ENCODE data around the gene LPP. TPM values are rescaled to one million over a fixed set of nuclear protein-coding genes. Genes with fewer than 3 reads are reported as not detected.

The LPP gene
- total and polyA plus RNA-seq, 4 donors = 11.1 to 219 (median 66.5) TPM

- Histone ChIP-seq H3K36me3 (ENCODE audit: control insufficient read depth in 4 of 4, insufficient read depth in 4 of 4, low read length in 4 of 4) (no peaks in the 10 kb centered on the region), H3K4me3 (no peak overlapping the region), H3K4me1 (ENCODE audit: control insufficient read depth in 5 of 5, insufficient read depth in 5 of 5, low read length in 5 of 5) (peaks cover 0 to 14% (median 2%) of the 10 kb centered on the region in 5 donors), H3K27ac (ENCODE audit: low read depth in 1 of 2, low read length in 1 of 2) (no peak overlapping the region), H3K27me3 (ENCODE audit: control insufficient read depth in 3 of 3, insufficient read depth in 3 of 3, low read length in 2 of 3) (no peaks in the 10 kb centered on the region), H3K9ac (ENCODE audit: insufficient read depth in 1 of 2, low read length in 2 of 2) (no peak overlapping the region), H3K9me3 (ENCODE audit: control insufficient read depth in 4 of 4, insufficient read depth in 3 of 4, low read length in 3 of 4) (no peaks in the 10 kb centered on the region)
- TF ChIP-seq, protein P1, sequence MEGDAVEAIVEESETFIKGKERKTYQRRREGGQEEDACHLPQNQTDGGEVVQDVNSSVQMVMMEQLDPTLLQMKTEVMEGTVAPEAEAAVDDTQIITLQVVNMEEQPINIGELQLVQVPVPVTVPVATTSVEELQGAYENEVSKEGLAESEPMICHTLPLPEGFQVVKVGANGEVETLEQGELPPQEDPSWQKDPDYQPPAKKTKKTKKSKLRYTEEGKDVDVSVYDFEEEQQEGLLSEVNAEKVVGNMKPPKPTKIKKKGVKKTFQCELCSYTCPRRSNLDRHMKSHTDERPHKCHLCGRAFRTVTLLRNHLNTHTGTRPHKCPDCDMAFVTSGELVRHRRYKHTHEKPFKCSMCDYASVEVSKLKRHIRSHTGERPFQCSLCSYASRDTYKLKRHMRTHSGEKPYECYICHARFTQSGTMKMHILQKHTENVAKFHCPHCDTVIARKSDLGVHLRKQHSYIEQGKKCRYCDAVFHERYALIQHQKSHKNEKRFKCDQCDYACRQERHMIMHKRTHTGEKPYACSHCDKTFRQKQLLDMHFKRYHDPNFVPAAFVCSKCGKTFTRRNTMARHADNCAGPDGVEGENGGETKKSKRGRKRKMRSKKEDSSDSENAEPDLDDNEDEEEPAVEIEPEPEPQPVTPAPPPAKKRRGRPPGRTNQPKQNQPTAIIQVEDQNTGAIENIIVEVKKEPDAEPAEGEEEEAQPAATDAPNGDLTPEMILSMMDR (IDR thresholded peaks at IDR 0.05; ENCODE audit: control extremely low read depth, extremely low read depth) = no peak
- ATAC-seq (ENCODE audit: insufficient read depth, low FRiP score) (no peak), DNase-seq (no peak)
- WGBS, 2 donors = 95 to 96% methylated on average over 3 of the region's 3 CpGs
Observed at GRCh38 chr3:188721990-188722389, 568.0 kb downstream of the LPP start.

DNA sequence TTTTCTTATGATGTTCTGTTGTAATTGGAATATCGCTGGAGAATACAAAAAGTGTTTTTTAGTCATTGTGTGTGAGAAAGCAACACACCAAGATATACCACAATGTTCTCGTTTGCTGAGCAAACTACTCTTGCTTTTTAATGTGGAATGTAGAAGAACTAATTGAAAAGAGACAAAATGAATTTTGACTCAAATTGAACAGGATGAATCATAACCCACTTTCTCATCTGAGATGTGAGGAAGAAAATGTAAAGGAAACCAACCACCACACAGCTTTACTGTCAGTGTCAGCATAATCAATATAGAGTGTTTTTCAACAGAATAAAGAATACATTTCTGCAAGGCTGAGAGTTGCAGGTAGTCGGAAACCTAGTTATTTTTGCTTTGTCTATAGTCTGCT, 569.0 kb downstream of the LPP start:
- H3K36me3 ChIP-seq (ENCODE audit: control insufficient read depth in 4 of 4, insufficient read depth in 4 of 4, low read length in 4 of 4) = no peaks in the 10 kb centered on the region
- WGBS, 2 donors = 92 to 96% methylated on average over 3 of the region's 3 CpGs
- H3K9ac ChIP-seq (ENCODE audit: insufficient read depth in 1 of 2, low read length in 2 of 2) = no peak overlapping the region
- ATAC-seq (ENCODE audit: insufficient read depth, low FRiP score) (no peak), DNase-seq (no peak)
- no peaks in the 10 kb centered on the region for H3K9me3 ChIP-seq (ENCODE audit: control insufficient read depth in 4 of 4, insufficient read depth in 3 of 4, low read length in 3 of 4)
- TF ChIP-seq, protein P1 (IDR thresholded peaks at IDR 0.05; ENCODE audit: control extremely low read depth, extremely low read depth) = no peak
- no peak overlapping the region for H3K4me3 ChIP-seq
- no peak overlapping the region for H3K27ac ChIP-seq (ENCODE audit: low read depth in 1 of 2, low read length in 1 of 2)
- peaks cover 0 to 17% (median 2%) of the 10 kb centered on the region in 5 donors for H3K4me1 ChIP-seq (ENCODE audit: control insufficient read depth in 5 of 5, insufficient read depth in 5 of 5, low read length in 5 of 5)
- H3K27me3 ChIP-seq (ENCODE audit: control insufficient read depth in 3 of 3, insufficient read depth in 3 of 3, low read length in 2 of 3) = no peaks in the 10 kb centered on the region

GRCh38 chr3:188727052-188727451, 573.1 kb downstream of the LPP start:
- TF ChIP-seq, protein P1 (IDR thresholded peaks at IDR 0.05; ENCODE audit: control extremely low read depth, extremely low read depth) = no peak
- Histone ChIP-seq H3K27ac (ENCODE audit: low read depth in 1 of 2, low read length in 1 of 2) (no peak overlapping the region), H3K9ac (ENCODE audit: insufficient read depth in 1 of 2, low read length in 2 of 2) (no peak overlapping the region), H3K27me3 (ENCODE audit: control insufficient read depth in 3 of 3, insufficient read depth in 3 of 3, low read length in 2 of 3) (no peaks in the 10 kb centered on the region), H3K4me1 (ENCODE audit: control insufficient read depth in 5 of 5, insufficient read depth in 5 of 5, low read length in 5 of 5) (peaks cover 0 to 6% (median 0%) of the 10 kb centered on the region in 5 donors), H3K9me3 (ENCODE audit: control insufficient read depth in 4 of 4, insufficient read depth in 3 of 4, low read length in 3 of 4) (no peaks in the 10 kb centered on the region), H3K4me3 (no peak overlapping the region), H3K36me3 (ENCODE audit: control insufficient read depth in 4 of 4, insufficient read depth in 4 of 4, low read length in 4 of 4) (no peaks in the 10 kb centered on the region)
- ATAC-seq (ENCODE audit: insufficient read depth, low FRiP score) = no peak
- WGBS, 2 donors = 68 to 87% methylated on average over 2 of the region's 2 CpGs
- DNase-seq = no peak

GRCh38 chr3:188728371-188728896, 574.5 kb downstream of the LPP start:
- Histone ChIP-seq H3K4me3 (no peak overlapping the region), H3K36me3 (ENCODE audit: control insufficient read depth in 4 of 4, insufficient read depth in 4 of 4, low read length in 4 of 4) (no peaks in the 10 kb centered on the region), H3K27me3 (ENCODE audit: control insufficient read depth in 3 of 3, insufficient read depth in 3 of 3, low read length in 2 of 3) (no peaks in the 10 kb centered on the region), H3K9ac (ENCODE audit: insufficient read depth in 1 of 2, low read length in 2 of 2) (no peak overlapping the region), H3K9me3 (ENCODE audit: control insufficient read depth in 4 of 4, insufficient read depth in 3 of 4, low read length in 3 of 4) (no peaks in the 10 kb centered on the region), H3K4me1 (ENCODE audit: control insufficient read depth in 5 of 5, insufficient read depth in 5 of 5, low read length in 5 of 5) (peaks cover 0 to 6% (median 0%) of the 10 kb centered on the region in 5 donors), H3K27ac (ENCODE audit: low read depth in 1 of 2, low read length in 1 of 2) (no peak overlapping the region)
- 66 to 70% methylated on average over 1 of the region's 1 CpG for WGBS, 2 donors
- DNase-seq = no peak
- TF ChIP-seq, protein P1 (IDR thresholded peaks at IDR 0.05; ENCODE audit: control extremely low read depth, extremely low read depth) = no peak
- no peak for ATAC-seq (ENCODE audit: insufficient read depth, low FRiP score)
